ENCODE results near the gene MIOS.

MIOS gene

DNA sequence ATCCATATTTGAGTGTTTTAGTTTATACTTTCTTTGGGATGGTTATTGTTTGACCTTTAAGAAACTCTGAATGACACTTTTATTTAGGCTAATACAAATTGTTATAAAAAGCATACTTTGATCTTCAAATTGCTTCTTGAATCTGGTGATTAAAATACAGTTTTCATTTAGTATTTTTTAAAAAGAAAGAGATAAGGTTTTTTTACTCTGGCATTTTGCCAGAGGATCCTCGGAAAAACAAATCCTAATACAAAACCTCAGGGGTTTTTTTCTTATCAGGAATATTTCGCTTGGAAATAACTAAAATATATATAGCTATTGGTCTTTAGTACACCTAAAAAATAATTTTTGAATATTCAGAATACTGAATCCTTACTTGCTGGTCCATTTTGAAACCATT, 17.0 kb downstream of the MIOS start:
- Histone ChIP-seq H3K9me3 (ENCODE audit: control insufficient read depth, insufficient read depth, low read length) (no peaks in the 10 kb centered on the region), H3K4me1 (ENCODE audit: control insufficient read depth, insufficient read depth, low read length) (peaks cover 12% of the 10 kb centered on the region), H3K4me3 (ENCODE audit: low read depth, low read length) (no peak overlapping the region), H3K27ac (ENCODE audit: low read depth, low read length) (no peak overlapping the region), H3K36me3 (ENCODE audit: control insufficient read depth, insufficient read depth, low read length) (peaks cover 24% of the 10 kb centered on the region), H3K9ac (ENCODE audit: low read depth, low read length) (no peak overlapping the region), H3K27me3 (ENCODE audit: control insufficient read depth, insufficient read depth, low read length) (no peaks in the 10 kb centered on the region)

DNA sequence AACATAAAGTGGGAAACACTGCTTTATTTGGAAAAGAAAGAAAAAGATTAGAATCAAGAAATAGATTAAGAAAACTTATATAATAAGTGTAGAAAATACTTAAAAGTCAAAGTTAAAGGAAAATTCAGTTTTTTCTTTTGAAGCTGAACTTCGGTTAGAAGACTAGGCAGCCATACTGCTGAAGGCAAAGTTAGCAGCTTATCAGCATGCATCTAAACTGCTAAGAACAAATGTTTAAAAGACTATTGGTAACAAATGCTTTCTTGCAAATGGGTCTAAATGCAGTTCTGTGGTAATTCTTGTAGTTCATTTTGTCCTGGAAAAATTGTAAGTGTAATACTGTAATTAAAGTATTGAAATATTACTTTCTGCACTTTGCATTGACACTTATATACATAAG, 18.0 kb downstream of the MIOS start:
- H3K9me3 ChIP-seq (ENCODE audit: control insufficient read depth, insufficient read depth, low read length), result no peaks in the 10 kb centered on the region
- H3K27ac ChIP-seq (ENCODE audit: low read depth, low read length), result no peak overlapping the region
- H3K36me3 ChIP-seq (ENCODE audit: control insufficient read depth, insufficient read depth, low read length), result peaks cover 30% of the 10 kb centered on the region
- no peak overlapping the region for H3K4me3 ChIP-seq (ENCODE audit: low read depth, low read length)
- peaks cover 12% of the 10 kb centered on the region for H3K4me1 ChIP-seq (ENCODE audit: control insufficient read depth, insufficient read depth, low read length)
- H3K9ac ChIP-seq (ENCODE audit: low read depth, low read length), result no peak overlapping the region
- H3K27me3 ChIP-seq (ENCODE audit: control insufficient read depth, insufficient read depth, low read length), result no peaks in the 10 kb centered on the region

DNA sequence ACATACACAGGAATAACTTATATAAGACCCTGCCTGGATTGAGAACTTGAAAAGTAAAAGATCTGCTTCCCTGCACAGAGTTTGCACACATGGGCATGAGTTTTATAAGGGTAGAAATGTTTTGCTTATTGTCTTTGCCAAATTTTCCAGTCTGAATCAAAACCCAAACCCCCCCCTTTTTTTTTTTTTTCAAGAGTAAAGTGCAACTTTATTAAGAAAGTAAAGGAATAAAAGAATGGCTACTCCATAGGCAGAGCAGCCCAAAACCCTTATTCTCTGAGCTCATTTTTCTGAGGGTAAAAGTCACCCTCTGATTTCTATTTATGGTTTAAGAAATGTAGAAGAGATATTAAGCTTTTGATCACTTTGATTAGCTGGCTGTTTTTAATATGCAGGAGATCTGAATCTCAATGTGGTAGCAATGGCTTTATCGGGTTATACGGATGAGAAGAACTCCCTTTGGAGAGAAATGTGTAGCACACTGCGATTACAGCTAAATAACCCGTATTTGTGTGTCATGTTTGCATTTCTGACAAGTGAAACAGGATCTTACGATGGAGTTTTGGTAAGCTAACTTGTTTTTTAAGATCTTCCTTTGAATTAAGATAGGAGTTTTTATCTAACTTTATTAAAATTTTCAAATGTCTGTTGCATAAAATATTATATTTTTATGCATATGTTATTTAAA, 18.7 kb downstream of the MIOS start:
- Histone ChIP-seq H3K27me3 (ENCODE audit: control insufficient read depth, insufficient read depth, low read length) (no peaks in the 10 kb centered on the region), H3K9me3 (ENCODE audit: control insufficient read depth, insufficient read depth, low read length) (no peaks in the 10 kb centered on the region), H3K9ac (ENCODE audit: low read depth, low read length) (no peak overlapping the region), H3K36me3 (ENCODE audit: control insufficient read depth, insufficient read depth, low read length) (peaks cover 37% of the 10 kb centered on the region), H3K4me1 (ENCODE audit: control insufficient read depth, insufficient read depth, low read length) (peaks cover 12% of the 10 kb centered on the region), H3K27ac (ENCODE audit: low read depth, low read length) (no peak overlapping the region), H3K4me3 (ENCODE audit: low read depth, low read length) (no peak overlapping the region)

DNA sequence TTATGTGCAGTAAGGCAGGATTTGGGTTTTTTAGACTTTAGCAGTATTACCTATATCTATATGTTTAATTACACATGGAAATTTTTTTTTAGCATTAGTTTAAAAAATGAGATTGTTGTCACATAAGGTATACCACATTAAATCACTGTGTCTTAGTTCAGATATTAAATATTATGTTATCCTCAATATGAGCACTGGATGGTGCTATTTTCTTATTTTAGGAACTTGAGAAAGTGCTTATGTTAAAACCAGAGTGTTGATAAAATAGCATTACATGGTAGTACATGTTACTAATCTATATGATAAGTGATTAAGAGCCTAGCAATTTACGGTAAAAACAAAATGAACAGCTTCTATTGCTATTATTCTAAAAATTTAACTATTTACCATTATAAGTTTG, 28.8 kb downstream of the MIOS start:
- Histone ChIP-seq H3K27ac (ENCODE audit: low read depth, low read length) (no peak overlapping the region), H3K9ac (ENCODE audit: low read depth, low read length) (no peak overlapping the region), H3K9me3 (ENCODE audit: control insufficient read depth, insufficient read depth, low read length) (no peaks in the 10 kb centered on the region), H3K27me3 (ENCODE audit: control insufficient read depth, insufficient read depth, low read length) (no peaks in the 10 kb centered on the region), H3K4me1 (ENCODE audit: control insufficient read depth, insufficient read depth, low read length) (no peaks in the 10 kb centered on the region), H3K36me3 (ENCODE audit: control insufficient read depth, insufficient read depth, low read length) (peaks cover 86% of the 10 kb centered on the region), H3K4me3 (ENCODE audit: low read depth, low read length) (no peak overlapping the region)

DNA sequence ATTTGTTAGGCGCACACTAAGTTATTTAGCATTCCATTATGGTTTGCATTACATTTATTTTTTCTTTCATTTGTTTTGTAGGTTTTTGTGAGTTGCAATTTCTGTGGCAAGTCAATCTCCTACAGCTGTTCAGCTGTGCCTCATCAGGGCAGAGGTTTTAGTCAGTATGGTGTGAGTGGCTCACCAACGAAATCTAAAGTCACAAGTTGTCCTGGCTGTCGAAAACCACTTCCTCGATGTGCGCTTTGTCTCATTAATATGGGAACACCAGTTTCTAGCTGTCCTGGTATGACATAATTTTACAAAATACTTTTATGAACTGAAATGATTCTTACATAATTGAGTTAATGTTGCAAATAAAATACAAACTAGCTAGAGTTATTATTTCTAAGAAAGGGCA, 29.5 kb downstream of the MIOS start:
- Histone ChIP-seq H3K36me3 (ENCODE audit: control insufficient read depth, insufficient read depth, low read length) (peaks cover 79% of the 10 kb centered on the region), H3K27me3 (ENCODE audit: control insufficient read depth, insufficient read depth, low read length) (no peaks in the 10 kb centered on the region), H3K9me3 (ENCODE audit: control insufficient read depth, insufficient read depth, low read length) (no peaks in the 10 kb centered on the region), H3K27ac (ENCODE audit: low read depth, low read length) (no peak overlapping the region), H3K9ac (ENCODE audit: low read depth, low read length) (no peak overlapping the region), H3K4me1 (ENCODE audit: control insufficient read depth, insufficient read depth, low read length) (no peaks in the 10 kb centered on the region), H3K4me3 (ENCODE audit: low read depth, low read length) (no peak overlapping the region)

DNA sequence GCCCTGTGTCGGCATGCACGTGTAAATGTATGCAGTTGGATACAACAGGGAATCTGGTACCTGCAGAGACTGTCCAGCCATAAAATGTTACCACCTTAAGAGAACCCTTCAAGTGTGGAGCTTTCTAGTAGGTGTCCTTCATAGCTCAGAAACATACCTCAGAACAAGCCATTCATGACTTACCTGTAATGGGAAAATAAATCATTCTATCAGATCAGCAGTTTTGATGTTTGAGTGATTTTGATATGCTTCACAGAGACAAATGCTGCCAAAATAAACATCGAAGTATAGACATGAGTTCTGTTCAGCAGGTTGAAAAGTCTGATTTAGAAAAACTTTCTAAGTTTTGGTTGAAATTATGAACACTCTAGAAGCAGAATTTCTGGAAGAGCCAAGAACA, 40.3 kb downstream of the MIOS start:
- Histone ChIP-seq H3K9me3 (ENCODE audit: control insufficient read depth, insufficient read depth, low read length) (no peaks in the 10 kb centered on the region), H3K36me3 (ENCODE audit: control insufficient read depth, insufficient read depth, low read length) (peaks cover 36% of the 10 kb centered on the region), H3K4me3 (ENCODE audit: low read depth, low read length) (no peak overlapping the region), H3K9ac (ENCODE audit: low read depth, low read length) (no peak overlapping the region), H3K4me1 (ENCODE audit: control insufficient read depth, insufficient read depth, low read length) (no peaks in the 10 kb centered on the region), H3K27ac (ENCODE audit: low read depth, low read length) (no peak overlapping the region), H3K27me3 (ENCODE audit: control insufficient read depth, insufficient read depth, low read length) (no peaks in the 10 kb centered on the region)

DNA sequence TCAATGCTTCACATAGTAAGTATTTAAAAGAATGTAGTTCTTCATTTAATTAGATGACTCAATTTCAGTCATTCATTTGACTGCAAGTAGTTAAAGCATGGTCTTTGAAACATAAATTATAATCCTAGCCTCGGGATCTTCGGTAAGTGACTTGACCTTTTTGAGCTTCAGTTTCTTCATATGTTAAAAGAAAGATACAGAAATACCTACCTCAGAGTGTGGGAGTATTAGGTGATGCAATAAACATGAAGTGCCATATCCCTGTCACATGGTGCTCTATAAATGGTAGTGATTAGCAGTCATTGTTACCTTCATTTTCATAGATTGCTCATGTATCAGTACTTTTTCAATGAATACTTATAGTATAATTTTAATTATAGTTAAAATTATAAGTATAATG, 42.6 kb downstream of the MIOS start:
- H3K36me3 ChIP-seq (ENCODE audit: control insufficient read depth, insufficient read depth, low read length), result peaks cover 36% of the 10 kb centered on the region
- H3K27me3 ChIP-seq (ENCODE audit: control insufficient read depth, insufficient read depth, low read length), result no peaks in the 10 kb centered on the region
- no peaks in the 10 kb centered on the region for H3K9me3 ChIP-seq (ENCODE audit: control insufficient read depth, insufficient read depth, low read length)
- no peak overlapping the region for H3K4me3 ChIP-seq (ENCODE audit: low read depth, low read length)
- H3K4me1 ChIP-seq (ENCODE audit: control insufficient read depth, insufficient read depth, low read length), result no peaks in the 10 kb centered on the region
- no peak overlapping the region for H3K27ac ChIP-seq (ENCODE audit: low read depth, low read length)
- H3K9ac ChIP-seq (ENCODE audit: low read depth, low read length), result no peak overlapping the region

DNA sequence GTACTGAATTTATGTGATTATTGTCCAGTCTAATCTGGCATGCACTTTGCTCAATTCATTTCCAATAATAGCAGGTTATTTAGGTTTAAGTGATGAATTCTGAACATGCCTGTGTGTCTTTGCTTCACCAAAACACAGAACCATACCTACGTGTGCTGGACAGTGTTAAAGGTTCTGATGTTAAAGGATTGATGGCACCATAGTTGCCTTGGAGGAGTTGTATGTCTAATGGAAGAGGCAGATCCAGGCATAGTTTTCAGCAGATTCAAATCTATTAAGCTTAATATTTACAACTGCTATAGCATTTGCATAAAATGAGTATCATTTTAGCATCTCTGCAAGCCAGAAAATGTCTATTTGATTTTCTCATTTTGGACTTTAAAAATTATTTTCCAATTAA, 45.8 kb downstream of the MIOS start:
- no peaks in the 10 kb centered on the region for H3K4me1 ChIP-seq (ENCODE audit: control insufficient read depth, insufficient read depth, low read length)
- no peak overlapping the region for H3K27ac ChIP-seq (ENCODE audit: low read depth, low read length)
- no peaks in the 10 kb centered on the region for H3K9me3 ChIP-seq (ENCODE audit: control insufficient read depth, insufficient read depth, low read length)
- H3K36me3 ChIP-seq (ENCODE audit: control insufficient read depth, insufficient read depth, low read length), result peaks cover 17% of the 10 kb centered on the region
- no peaks in the 10 kb centered on the region for H3K27me3 ChIP-seq (ENCODE audit: control insufficient read depth, insufficient read depth, low read length)
- H3K9ac ChIP-seq (ENCODE audit: low read depth, low read length), result no peak overlapping the region
- H3K4me3 ChIP-seq (ENCODE audit: low read depth, low read length), result no peak overlapping the region

DNA sequence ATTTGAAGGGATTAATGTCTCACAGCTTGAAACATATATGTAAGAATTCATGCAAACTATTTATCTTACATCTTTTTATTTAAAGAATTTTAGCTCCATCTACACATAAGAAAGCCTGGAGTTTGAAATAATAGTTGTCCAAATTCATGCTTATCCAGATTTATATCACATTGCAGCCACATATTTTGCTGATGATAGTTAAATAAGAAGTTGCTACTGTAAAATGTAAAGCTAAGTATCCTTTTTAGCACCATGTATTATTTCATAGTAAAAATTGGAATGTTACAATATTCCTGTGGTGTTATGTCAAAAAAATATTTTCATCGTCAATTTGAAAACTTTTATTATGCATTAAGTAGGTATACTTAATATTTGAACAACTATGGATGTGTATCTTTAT, 46.5 kb downstream of the MIOS start:
- Histone ChIP-seq H3K9me3 (ENCODE audit: control insufficient read depth, insufficient read depth, low read length) (no peaks in the 10 kb centered on the region), H3K27ac (ENCODE audit: low read depth, low read length) (no peak overlapping the region), H3K36me3 (ENCODE audit: control insufficient read depth, insufficient read depth, low read length) (peaks cover 10% of the 10 kb centered on the region; the same call in 1 of the 2 replicates), H3K9ac (ENCODE audit: low read depth, low read length) (no peak overlapping the region), H3K4me3 (ENCODE audit: low read depth, low read length) (no peak overlapping the region), H3K27me3 (ENCODE audit: control insufficient read depth, insufficient read depth, low read length) (no peaks in the 10 kb centered on the region), H3K4me1 (ENCODE audit: control insufficient read depth, insufficient read depth, low read length) (no peaks in the 10 kb centered on the region)

DNA sequence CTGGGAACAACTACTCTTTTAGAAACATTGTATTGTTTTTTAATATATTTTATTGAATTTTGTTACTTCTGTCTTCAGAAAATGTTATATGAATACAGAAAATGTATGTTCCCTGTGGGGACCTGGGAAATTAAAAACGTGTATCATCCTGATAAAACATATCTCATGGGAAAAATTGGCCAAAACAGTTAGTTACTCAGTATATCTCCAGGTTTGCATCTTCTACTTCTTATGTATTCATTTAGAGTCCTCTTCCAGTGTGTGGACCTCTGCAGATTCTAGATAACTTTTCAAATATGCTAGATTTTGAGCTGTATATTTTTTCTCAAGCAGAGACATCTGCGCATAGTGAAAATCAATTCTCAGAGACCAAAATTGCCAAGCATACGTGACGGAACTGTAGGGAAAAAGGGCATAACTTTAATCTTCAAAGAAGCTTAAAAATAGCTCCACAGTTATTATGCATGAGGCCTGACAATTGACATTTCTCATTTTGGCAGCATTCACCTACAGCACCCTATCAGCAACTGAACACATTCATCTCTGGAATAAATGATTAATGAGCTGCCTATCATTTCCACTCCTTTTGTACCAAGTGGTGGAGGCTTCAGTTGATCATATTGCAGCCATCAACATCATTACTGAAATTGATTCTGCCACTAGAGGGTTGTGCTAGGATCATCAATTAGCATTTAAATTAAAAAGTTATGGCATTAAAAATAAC, 47.5 kb downstream of the MIOS start:
- Histone ChIP-seq H3K27me3 (ENCODE audit: control insufficient read depth, insufficient read depth, low read length) (no peaks in the 10 kb centered on the region), H3K4me1 (ENCODE audit: control insufficient read depth, insufficient read depth, low read length) (no peaks in the 10 kb centered on the region), H3K4me3 (ENCODE audit: low read depth, low read length) (no peak overlapping the region), H3K36me3 (ENCODE audit: control insufficient read depth, insufficient read depth, low read length) (0 out of 2 replicates have a peak, but pooled peaks cover 2% of the 10 kb centered on the region), H3K9ac (ENCODE audit: low read depth, low read length) (no peak overlapping the region), H3K27ac (ENCODE audit: low read depth, low read length) (no peak overlapping the region), H3K9me3 (ENCODE audit: control insufficient read depth, insufficient read depth, low read length) (no peaks in the 10 kb centered on the region)

DNA sequence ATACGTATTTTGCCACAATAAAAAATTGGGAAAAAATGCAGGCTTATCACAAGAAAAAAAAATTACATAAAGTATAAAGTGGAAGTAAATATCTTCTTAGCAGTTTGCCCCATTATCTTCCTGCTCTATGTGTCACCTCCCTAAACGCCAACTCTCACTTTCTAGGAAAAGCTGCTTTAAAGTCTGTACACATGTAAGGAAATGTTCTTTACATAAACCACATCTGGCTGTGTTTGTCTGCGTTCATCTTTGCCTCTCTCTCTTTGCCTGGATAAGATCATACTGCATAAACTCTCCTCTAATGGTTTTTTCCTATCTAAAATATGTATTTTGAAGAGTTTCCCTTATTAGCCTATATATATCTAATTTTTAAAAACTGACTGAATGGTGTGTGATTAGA, 50.9 kb downstream of the MIOS start:
- Histone ChIP-seq H3K4me3 (ENCODE audit: low read depth, low read length) (no peak overlapping the region), H3K27me3 (ENCODE audit: control insufficient read depth, insufficient read depth, low read length) (no peaks in the 10 kb centered on the region), H3K9ac (ENCODE audit: low read depth, low read length) (no peak overlapping the region), H3K9me3 (ENCODE audit: control insufficient read depth, insufficient read depth, low read length) (no peaks in the 10 kb centered on the region), H3K4me1 (ENCODE audit: control insufficient read depth, insufficient read depth, low read length) (no peaks in the 10 kb centered on the region), H3K36me3 (ENCODE audit: control insufficient read depth, insufficient read depth, low read length) (no peaks in the 10 kb centered on the region), H3K27ac (ENCODE audit: low read depth, low read length) (no peak overlapping the region)

Data from HUES48 (cell line).